Colon (tissue), 2 donors: ENCODE measurements around the gene ZCCHC10.
"Not testable (repeated sequence)": the region's sequence is repeated elsewhere in the genome, so short reads cannot be mapped to it uniquely, and the experiment has no call there.

ENCODE experiments used
- FAIRE-seq: peaks from 2 replicates; lab custom pipeline; 2012; peaks lifted over from hg19 to GRCh38; lab: Jason Lieb, UNC
- donor health status: control.
- donor health status: control.

The ZCCHC10 gene

GRCh38 chr5:133025804-133026663 lies at the start of gene ZCCHC10:
ZCCHC10 (minus strand) TSS chr5:133026549; CDS start chr5:133026537, 12 bp downstream.
- no peak for FAIRE-seq

GRCh38 chr5:133075572-133076536 lies 49.5 kb upstream of the ZCCHC10 start:
- FAIRE-seq: no peak

- no peak for FAIRE-seq
Measured at GRCh38 chr5:133072021-133072420, 45.7 kb upstream of the ZCCHC10 start.

GRCh38 chr5:133066045-133066444 lies 39.7 kb upstream of the ZCCHC10 start:
- FAIRE-seq: no peak

- FAIRE-seq: no peak
Measured at GRCh38 chr5:133065471-133065870, 39.1 kb upstream of the ZCCHC10 start.

- FAIRE-seq: no peak
Measured at GRCh38 chr5:133063965-133064364, 37.6 kb upstream of the ZCCHC10 start.

- FAIRE-seq: no peak
Measured at GRCh38 chr5:133062276-133062675, 35.9 kb upstream of the ZCCHC10 start.

- no peak for FAIRE-seq
Measured at GRCh38 chr5:133059621-133060020, 33.3 kb upstream of the ZCCHC10 start.

GRCh38 chr5:133056891-133057290 lies 30.5 kb upstream of the ZCCHC10 start:
- no peak for FAIRE-seq

- no peak for FAIRE-seq
Measured at GRCh38 chr5:133054697-133055471, 28.5 kb upstream of the ZCCHC10 start.

- FAIRE-seq: no peak
Measured at GRCh38 chr5:133053448-133053847, 27.1 kb upstream of the ZCCHC10 start.

- FAIRE-seq: no peak
Measured at GRCh38 chr5:133052317-133053175, 26.2 kb upstream of the ZCCHC10 start.

GRCh38 chr5:133051542-133052316 lies 25.4 kb upstream of the ZCCHC10 start, which contains the start of gene HSPA4:
HSPA4 (plus strand) TSS chr5:133052013; CDS start chr5:133052251, 238 bp downstream.
- no peak for FAIRE-seq

- FAIRE-seq: no peak
Measured at GRCh38 chr5:133051061-133051541, 24.8 kb upstream of the ZCCHC10 start.

GRCh38 chr5:133050521-133050920 lies 24.2 kb upstream of the ZCCHC10 start:
- no peak for FAIRE-seq

GRCh38 chr5:133049726-133050048 lies 23.3 kb upstream of the ZCCHC10 start:
- FAIRE-seq: no peak

GRCh38 chr5:133048993-133049725 lies 22.8 kb upstream of the ZCCHC10 start:
- no peak for FAIRE-seq

GRCh38 chr5:133047404-133047803 lies 21.1 kb upstream of the ZCCHC10 start:
- no peak for FAIRE-seq

- FAIRE-seq: not testable (repeated sequence)
Measured at GRCh38 chr5:133046560-133046959, 20.2 kb upstream of the ZCCHC10 start.
